ENCODE data around the gene FAM78A.
A peak's percentile ranks its signal among the peaks of the same experiment; 100 is the strongest.

FAM78A gene

GRCh38 chr9:131240047-131240921 is 36.0 kb downstream of the FAM78A start:
- DNase-seq (ENCODE audit: low read depth in 4 of 4, low spot score in 1 of 4) = no peak

- no peak for DNase-seq (ENCODE audit: low read depth in 4 of 4, low spot score in 1 of 4)
These were observed 36.9 kb downstream of the FAM78A start for GRCh38 chr9:131239161-131239975.

DNA sequence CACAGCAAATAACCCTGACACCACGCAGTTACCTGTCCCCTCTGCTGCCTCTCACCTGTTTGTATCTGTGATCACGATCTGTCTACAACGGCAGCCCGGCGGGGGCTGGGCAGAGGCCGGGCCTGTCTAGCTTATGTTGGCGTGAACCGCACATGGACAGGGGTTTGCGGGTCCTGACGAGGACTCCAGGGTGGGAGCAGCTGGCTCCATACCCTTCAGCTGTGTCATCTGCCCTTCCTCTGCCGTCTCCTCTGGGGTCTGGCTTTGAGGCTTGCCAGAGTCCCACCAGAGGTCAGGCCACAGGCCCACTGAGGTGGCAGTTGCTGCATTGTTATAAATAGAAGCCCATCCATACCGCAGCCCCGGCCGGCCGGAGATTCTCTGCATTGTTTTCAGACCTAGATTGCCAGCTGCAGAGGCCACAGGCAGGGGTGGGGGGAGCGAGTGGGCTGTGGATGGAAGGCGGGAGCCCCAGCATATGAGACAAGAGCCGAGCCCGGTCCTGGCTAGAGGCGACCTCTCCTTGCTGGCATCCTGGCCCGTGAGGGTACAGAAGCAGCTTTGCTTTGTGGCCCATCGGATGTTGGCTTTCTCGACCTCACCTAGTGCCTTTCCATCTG is 37.8 kb downstream of the FAM78A start:
- DNase-seq (ENCODE audit: low read depth in 4 of 4, low spot score in 1 of 4) = no peak

GRCh38 chr9:131237931-131238401 is 38.3 kb downstream of the FAM78A start:
- DNase-seq (ENCODE audit: low read depth in 4 of 4, low spot score in 1 of 4) = peak; percentile 58 to 85 (median 70)

DNA sequence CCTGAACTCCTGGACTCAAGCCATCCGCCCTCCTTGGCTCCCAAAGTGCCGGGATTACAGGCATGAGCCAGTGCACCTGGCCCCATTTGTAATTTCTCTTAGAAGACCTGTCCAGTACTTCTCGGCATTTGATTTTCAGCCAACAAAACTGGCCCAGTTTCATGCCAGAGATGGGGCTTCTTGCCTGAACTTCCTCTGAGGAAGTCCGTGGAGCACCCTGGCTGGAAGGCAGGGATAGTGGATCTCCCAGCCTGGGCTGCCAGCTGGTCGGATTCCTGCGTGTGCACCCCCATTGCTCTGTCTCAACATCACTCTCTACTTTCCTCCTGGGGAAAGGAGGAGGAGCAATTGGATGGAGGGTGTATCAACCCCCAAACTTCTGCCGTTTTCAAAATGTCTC is 39.0 kb downstream of the FAM78A start:
- DNase-seq (ENCODE audit: low read depth in 4 of 4, low spot score in 1 of 4) = no peak

GRCh38 chr9:131236761-131237160 is 39.5 kb downstream of the FAM78A start:
- no peak for DNase-seq (ENCODE audit: low read depth in 4 of 4, low spot score in 1 of 4)

DNA sequence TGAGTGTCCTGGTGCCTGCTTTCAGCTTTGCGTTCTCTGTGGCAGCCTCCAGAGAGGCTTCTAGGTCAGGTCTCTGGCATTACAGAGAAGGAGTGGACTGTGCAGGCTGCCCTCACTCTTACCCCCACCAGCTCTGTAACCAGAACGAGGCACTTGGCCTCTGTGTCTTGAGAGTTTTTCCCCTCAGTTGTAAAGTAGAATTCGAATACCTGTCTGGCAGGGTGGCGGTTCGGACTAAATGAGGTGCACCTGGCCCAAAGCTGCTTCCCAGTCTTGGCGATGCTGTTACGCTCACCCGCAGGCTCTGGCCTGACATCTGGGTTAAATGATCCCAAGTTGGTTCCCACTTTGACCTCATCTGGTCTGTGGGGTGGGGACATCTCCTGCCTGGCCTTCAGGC is 40.1 kb downstream of the FAM78A start:
- no peak for DNase-seq (ENCODE audit: low read depth in 4 of 4, low spot score in 1 of 4)

GRCh38 chr9:131235480-131235851 is 40.8 kb downstream of the FAM78A start:
- DNase-seq (ENCODE audit: low read depth in 4 of 4, low spot score in 1 of 4) = no peak

DNA sequence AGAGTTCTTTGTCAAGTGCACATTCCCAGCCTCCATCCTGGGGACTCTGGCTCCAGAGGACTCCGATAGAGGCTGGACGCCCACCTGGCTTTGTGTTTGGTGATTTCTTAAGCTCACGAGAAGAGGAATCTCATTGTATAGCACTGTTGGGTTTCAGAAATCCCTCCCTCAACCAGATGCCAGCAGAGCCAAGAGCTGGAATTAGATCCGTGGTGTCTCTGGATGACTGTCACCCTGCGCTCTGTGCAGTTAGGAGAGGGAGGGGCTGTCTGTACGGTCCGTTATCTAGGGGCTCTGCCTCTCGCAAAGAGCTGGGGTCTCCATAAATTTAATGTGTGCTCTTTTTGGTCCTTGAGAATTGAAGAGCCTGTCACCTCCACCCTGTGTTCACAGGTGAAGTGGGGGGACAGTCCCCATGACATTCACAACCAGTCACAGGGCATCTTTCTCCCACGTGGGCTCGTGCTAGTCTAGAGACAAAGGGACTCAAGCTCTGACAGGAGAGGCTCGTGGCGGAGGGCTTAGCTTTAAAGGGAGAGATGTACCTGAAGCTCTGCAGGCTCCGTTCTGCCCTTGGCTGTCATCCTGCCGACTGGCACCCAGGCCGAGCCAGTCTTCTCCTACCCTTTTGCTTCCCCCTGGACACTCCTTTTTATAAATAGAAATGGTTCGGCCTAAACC is 41.4 kb downstream of the FAM78A start:
- DNase-seq (ENCODE audit: low read depth in 4 of 4, low spot score in 1 of 4) = no peak

- DNase-seq (ENCODE audit: low read depth in 4 of 4, low spot score in 1 of 4) = no peak
These were observed 42.3 kb downstream of the FAM78A start for GRCh38 chr9:131233995-131234394.

GRCh38 chr9:131233556-131233955 is 42.8 kb downstream of the FAM78A start:
- DNase-seq (ENCODE audit: low read depth in 4 of 4, low spot score in 1 of 4) = no peak

DNA sequence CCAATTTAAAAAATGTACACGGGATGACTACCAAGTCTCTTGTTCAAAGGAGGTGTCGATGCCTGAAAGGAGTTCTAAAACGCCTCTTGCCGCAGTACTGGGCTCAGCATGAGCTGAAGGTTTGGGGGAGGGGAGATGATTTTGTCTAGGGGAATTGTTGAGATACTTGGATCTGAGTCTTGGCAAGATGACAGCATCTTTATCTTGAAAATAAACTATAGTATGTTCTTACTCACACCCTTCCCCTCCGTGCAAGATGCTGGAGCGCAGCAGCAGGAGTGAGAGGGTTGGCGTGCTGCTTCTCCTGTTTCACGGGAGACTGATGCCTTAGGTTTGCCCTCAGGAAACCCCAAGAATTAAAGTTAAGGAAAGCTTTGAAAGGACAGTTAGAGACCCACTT is 47.3 kb downstream of the FAM78A start:
- no peak for DNase-seq (ENCODE audit: low read depth in 4 of 4, low spot score in 1 of 4)

GRCh38 chr9:131227959-131228460 is 48.3 kb downstream of the FAM78A start:
- DNase-seq (ENCODE audit: low read depth in 4 of 4, low spot score in 1 of 4) = no peak

DNA sequence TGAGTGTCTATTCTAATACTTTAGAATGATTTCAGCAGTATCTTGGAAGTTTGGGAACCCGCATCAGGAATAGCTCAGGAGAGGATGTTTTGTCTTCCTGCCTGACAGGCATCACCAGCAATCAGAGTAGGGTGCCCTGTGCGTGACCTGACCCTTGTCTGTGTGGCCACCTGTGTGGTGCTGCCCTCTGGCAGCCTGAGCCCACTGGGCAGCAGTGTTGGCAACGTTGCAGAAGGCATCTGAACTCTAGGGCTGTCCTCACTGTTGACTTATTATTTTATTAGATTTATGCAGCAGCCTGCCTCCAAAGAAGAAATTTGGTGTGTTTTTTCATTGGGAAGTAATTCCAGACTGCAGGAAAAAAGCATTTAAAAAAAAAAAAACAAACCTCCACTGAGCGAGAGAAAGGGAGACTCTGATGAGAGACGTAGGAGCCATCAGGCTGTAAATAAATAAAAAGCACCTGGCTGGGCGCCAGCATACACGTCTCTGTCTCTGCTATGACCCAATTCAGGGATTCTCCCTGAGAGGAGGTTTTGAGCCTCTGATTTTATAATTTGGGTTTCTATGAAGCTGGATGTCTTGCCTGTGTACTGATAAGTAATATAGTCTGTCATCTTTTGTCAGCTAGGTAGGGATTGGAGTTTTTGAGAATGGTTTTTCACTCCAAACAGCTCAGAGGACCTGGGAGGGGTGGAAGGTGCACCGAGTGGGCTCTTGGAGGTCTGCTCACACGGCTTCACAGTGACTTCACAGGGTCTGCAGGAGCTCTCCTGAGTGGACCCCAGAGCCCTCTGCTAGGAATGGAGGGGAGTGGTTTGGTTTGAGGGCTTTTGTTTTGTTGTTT is 49.0 kb downstream of the FAM78A start:
- no peak for DNase-seq (ENCODE audit: low read depth in 4 of 4, low spot score in 1 of 4)

- DNase-seq (ENCODE audit: low read depth in 4 of 4, low spot score in 1 of 4) = no peak
These were observed 50.1 kb downstream of the FAM78A start for GRCh38 chr9:131226226-131226625.

DNA sequence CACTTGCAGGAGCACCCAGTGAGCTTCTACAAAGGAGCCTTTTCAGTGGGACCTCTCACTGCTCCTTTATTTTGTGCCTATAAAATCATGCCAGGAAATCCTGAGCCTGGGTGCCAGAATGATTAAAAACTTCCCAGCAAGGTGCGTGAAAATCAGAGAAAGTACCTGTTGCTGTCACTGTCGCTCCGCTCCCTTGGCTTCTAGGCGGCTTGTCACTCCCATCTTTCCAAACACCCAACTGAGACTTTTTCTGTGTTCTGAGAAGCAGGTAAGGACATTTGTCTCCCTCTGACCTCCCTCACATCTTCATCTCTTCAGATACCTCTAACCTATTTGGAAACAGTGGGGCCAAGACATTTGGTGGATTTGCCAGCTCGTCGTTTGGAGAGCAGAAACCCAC is 53.9 kb downstream of the FAM78A start:
- no peak for DNase-seq (ENCODE audit: low read depth in 4 of 4, low spot score in 1 of 4)

DNA sequence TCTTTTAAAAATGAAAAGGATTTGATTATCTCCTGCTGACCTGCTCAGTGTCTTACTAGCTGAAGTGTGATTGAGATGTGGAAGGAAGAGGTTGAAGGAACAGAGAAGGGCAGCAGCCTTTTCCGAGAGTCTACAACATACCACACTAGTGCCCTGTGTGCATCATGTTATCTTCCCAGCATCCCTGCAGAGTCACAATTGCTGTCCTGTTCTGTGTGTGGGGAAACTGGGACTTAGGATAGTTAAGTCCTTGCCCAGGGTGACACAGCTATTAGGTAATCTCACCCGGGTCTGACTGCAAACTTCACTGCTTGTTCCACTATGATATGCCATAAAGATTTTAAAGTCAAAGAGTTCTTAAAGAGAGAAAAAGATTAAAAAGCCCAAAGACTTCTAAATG is 55.8 kb downstream of the FAM78A start:
- DNase-seq (ENCODE audit: low read depth in 4 of 4, low spot score in 1 of 4) = no peak

- DNase-seq (ENCODE audit: low read depth in 4 of 4, low spot score in 1 of 4) = no peak
These were observed 57.9 kb downstream of the FAM78A start for GRCh38 chr9:131218370-131218769.

GRCh38 chr9:131217331-131218031 is 58.8 kb downstream of the FAM78A start:
- no peak for DNase-seq (ENCODE audit: low read depth in 4 of 4, low spot score in 1 of 4)
